Left lung (tissue), 10 donors: Measurements from ENCODE around the gene CLIC4. TPM values are rescaled to one million over a fixed set of nuclear protein-coding genes. Genes with fewer than 3 reads are reported as not detected.
A peak's percentile ranks its signal among the peaks of the same experiment; 100 is the strongest.

Source experiments
- ATAC-seq: fragments of 200-7000 bp; cut with Tn5 transposase; one replicate; pipeline ENCODE4 v1.9.1; 2020; ENCODE audit warnings: moderate library complexity
- DNase-seq, 4 donors: peaks; one replicate each; pipeline ENCODE4 v3.0.0-alpha.2; 2013 to 2020
- H3K27ac ChIP-seq, 2 donors: fragments of 200-600 bp; sonication (generic) in 1 of 2; one replicate each; pipeline versions ENCODE4 v1.5.0 to v1.8.0; 2020 to 2021
- H3K27me3 ChIP-seq, 2 donors: fragments of 200-600 bp; sonication (generic) in 1 of 2; one replicate each; pipeline versions ENCODE4 v1.5.0 to v1.8.0; 2020 to 2021
- H3K36me3 ChIP-seq, 2 donors: fragments of 200-600 bp; sonication (generic) in 1 of 2; one replicate each; pipeline versions ENCODE4 v1.5.0 to v1.8.0; 2020 to 2021
- H3K4me1 ChIP-seq, 2 donors: fragments of 200-600 bp; one replicate each; pipeline ENCODE4 v1.8.0; 2021
- H3K4me3 ChIP-seq, 2 donors: fragments of 200-600 bp; sonication (generic) in 1 of 2; one replicate each; pipeline versions ENCODE4 v1.5.0 to v1.8.0; 2020 to 2021; ENCODE audit warnings: mild to moderate bottlenecking in 1 of 2
- H3K9me3 ChIP-seq, 2 donors: fragments of 200-600 bp; sonication (generic) in 1 of 2; one replicate each; pipeline versions ENCODE4 v1.5.0 to v1.8.0; 2020 to 2021
- CTCF ChIP-seq, 2 donors: fragments of 200-600 bp; sonication (generic) in 1 of 2; IDR thresholded peaks; one replicate each; pipeline versions ENCODE4 v1.5.0 to v1.8.0; 2021; ENCODE audit warnings: antibody characterized with exemption in 2 of 2
- intact Hi-C, 2 donors: fragments of 100-400 bp; cut with DNase I; formaldehyde crosslinking; loops; one replicate each; pipeline versions ENCODE4 v1.11.2 to v1.14.2; 2022
- polyA plus RNA-seq, 6 donors: library from polyadenylated mRNA; unstranded; fragments of 120-200 nt; gene quantifications; one replicate each; pipeline ENCODE4 v1.2.1, GENCODE V29; 2013; ENCODE audit not compliant: insufficient read length in 6 of 6
- total RNA-seq, 2 donors: library from RNA; stranded (reverse); fragmentation: NEBNext Ultra II Directional; extraction: Animal tissue kit (Norgen Biotek cat#: 25700); gene quantifications; one replicate each; pipeline ENCODE4 v1.2.1, GENCODE V29; 2021
- donor health status: DM: no; HTN: yes; CAD: no.
- donor health status: DM: no; HTN: no; CAD: no.

CLIC4 gene
- total and polyA plus RNA-seq, 8 donors = 158 to 257 (median 224) TPM

- H3K4me1 ChIP-seq = peaks cover 7 to 55% of the 10 kb centered on the region in 2 donors
- intact Hi-C loops = loop anchor here in 1 of 2 donors (5.0 kb wide), 1 partner anchor 77 kb away; no protein-coding TSS in a partner anchor
- no peak for ATAC-seq
Observed at GRCh38 chr1:24828887-24829192, 83.6 kb downstream of the CLIC4 start.

GRCh38 chr1:24830680-24831272 is 85.5 kb downstream of the CLIC4 start:
- DNase-seq (peak in 2 of 4 donors; percentile 64 to 77), ATAC-seq (peak; percentile 93)
- Histone ChIP-seq H3K27ac (no peak overlapping the region), H3K9me3 (no peaks in the 10 kb centered on the region), H3K4me3 (no peak overlapping the region), H3K36me3 (no peaks in the 10 kb centered on the region), H3K27me3 (no peaks in the 10 kb centered on the region), H3K4me1 (peaks cover 7 to 49% of the 10 kb centered on the region in 2 donors)
- TF ChIP-seq CTCF (IDR thresholded peaks at IDR 0.05) = peak; percentile 48 to 76
- intact Hi-C loops = loop anchor here (10.0 kb wide), 1 partner anchor 146 kb away; no protein-coding TSS in a partner anchor

More at GRCh38 chr1:24828887-24829192, 83.6 kb downstream of the CLIC4 start:
- Histone ChIP-seq H3K9me3 (no peaks in the 10 kb centered on the region), H3K27ac (peak overlapping the region; percentile 5 to 35), H3K36me3 (no peaks in the 10 kb centered on the region), H3K4me3 (no peak overlapping the region), H3K27me3 (no peaks in the 10 kb centered on the region)
- TF ChIP-seq CTCF (IDR thresholded peaks at IDR 0.05) = no peak
- no peak for DNase-seq

- Histone ChIP-seq H3K27me3 (no peaks in the 10 kb centered on the region), H3K4me1 (peaks cover 0 to 5% of the 10 kb centered on the region in 2 donors), H3K4me3 (no peak overlapping the region), H3K36me3 (peaks cover 0 to 24% of the 10 kb centered on the region in 2 donors), H3K9me3 (no peaks in the 10 kb centered on the region), H3K27ac (no peak overlapping the region)
- TF ChIP-seq CTCF (IDR thresholded peaks at IDR 0.05) = no peak
- no peak for DNase-seq
- no peak for ATAC-seq
- intact Hi-C loops = no loop called here
Observed at GRCh38 chr1:24841593-24841992, 96.3 kb downstream of the CLIC4 start.

GRCh38 chr1:24846671-24847070 is 101.4 kb downstream of the CLIC4 start:
- Histone ChIP-seq H3K9me3 (no peaks in the 10 kb centered on the region), H3K27me3 (no peaks in the 10 kb centered on the region), H3K36me3 (peaks cover 0 to 2% of the 10 kb centered on the region in 2 donors), H3K4me3 (no peak overlapping the region), H3K27ac (no peak overlapping the region), H3K4me1 (peaks cover 4 to 32% of the 10 kb centered on the region in 2 donors)
- TF ChIP-seq CTCF (IDR thresholded peaks at IDR 0.05) = no peak
- no peak for DNase-seq
- intact Hi-C loops = loop anchor here in 1 of 2 donors (5.0 kb wide), 1 partner anchor 251 kb away; no protein-coding TSS in a partner anchor
- no peak for ATAC-seq

DNA sequence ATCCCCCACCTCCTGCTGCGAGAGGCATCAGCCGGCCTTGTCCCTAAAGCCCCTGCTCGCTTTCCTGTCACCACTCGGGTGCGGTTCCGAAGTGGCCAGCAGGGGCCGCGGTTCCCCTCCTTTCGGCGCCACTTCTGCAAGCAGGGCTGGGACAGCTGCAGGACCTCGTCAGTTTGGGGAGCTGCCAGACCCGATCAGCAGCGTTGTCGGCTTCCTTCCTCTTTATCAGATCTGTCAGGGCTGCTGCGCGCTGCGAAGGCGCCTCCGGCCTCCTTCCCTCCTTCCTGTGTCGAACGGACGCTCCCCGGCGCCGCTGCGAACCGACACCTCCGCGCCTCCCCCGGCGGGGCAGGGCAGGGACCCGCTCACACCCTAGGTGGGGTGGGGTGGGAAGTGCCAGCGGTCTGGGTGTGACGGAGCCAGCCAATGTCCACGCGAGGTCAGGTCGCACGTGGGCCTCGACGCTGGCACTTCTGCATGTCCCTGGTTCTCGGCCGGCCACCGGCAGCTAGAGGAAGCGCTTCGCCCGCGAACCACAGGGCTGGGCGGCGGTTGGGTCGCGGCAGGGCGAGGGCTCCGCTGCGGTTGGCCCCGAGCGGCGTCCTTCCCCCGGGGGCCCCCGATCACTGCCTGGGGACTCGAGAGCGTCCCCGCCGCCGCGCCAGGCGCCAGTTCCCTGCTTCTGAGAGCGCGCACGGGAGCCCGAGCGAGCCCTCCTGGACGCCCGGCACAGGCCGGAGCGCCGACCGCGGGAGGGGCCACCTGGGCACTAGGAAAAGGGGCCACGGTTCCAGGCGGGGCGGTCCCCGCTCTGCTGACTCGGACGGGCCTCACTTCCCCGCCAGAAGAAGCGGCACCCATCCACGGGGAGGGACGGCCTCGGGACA is 103.0 kb downstream of the CLIC4 start:
- intact Hi-C loops = loop anchor here in 1 of 2 donors (5.0 kb wide), 1 partner anchor 249 kb away; no protein-coding TSS in a partner anchor
- H3K4me3 ChIP-seq = peak overlapping the region; percentile 29 to 36
- H3K9me3 ChIP-seq = no peaks in the 10 kb centered on the region
- DNase-seq (peak; percentile 94 to 97 (median 95)), ATAC-seq (peak; percentile 96)
- H3K27ac ChIP-seq = peak overlapping the region; percentile 57 to 75
- H3K4me1 ChIP-seq = peaks cover 4 to 32% of the 10 kb centered on the region in 2 donors
- no peaks in the 10 kb centered on the region for H3K27me3 ChIP-seq
- peak; percentile 90 to 92 for TF ChIP-seq CTCF (IDR thresholded peaks at IDR 0.05)
- no peaks in the 10 kb centered on the region for H3K36me3 ChIP-seq
